ENCODE results near the gene ITSN1. TPM values are rescaled to one million over a fixed set of nuclear protein-coding genes. Genes with fewer than 3 reads are reported as not detected.
A peak's percentile ranks its signal among the peaks of the same experiment; 100 is the strongest.

The ITSN1 gene
- total and polyA plus RNA-seq, 12 donors: 20.0 to 60.5 (median 36.7) TPM

DNA sequence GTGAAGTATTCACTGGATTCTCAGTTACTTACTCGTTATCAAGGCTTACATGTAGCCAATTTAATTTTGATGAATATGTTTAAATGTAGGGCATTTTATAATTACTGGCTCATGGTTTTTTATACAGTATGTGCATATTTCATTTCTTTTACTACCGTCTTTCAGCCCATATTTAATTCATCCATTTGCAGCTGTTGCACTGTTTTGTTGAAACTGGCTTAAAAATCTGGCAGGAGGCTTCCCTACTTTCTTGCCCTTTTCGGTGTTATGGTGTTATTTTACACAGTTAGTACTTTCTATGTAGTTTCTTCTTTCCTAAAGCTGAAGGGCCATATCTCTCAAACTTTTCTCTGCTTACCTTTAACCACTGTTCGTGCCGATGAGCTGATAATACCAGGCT, 54.2 kb downstream of the ITSN1 start:
- TF ChIP-seq, protein P1, sequence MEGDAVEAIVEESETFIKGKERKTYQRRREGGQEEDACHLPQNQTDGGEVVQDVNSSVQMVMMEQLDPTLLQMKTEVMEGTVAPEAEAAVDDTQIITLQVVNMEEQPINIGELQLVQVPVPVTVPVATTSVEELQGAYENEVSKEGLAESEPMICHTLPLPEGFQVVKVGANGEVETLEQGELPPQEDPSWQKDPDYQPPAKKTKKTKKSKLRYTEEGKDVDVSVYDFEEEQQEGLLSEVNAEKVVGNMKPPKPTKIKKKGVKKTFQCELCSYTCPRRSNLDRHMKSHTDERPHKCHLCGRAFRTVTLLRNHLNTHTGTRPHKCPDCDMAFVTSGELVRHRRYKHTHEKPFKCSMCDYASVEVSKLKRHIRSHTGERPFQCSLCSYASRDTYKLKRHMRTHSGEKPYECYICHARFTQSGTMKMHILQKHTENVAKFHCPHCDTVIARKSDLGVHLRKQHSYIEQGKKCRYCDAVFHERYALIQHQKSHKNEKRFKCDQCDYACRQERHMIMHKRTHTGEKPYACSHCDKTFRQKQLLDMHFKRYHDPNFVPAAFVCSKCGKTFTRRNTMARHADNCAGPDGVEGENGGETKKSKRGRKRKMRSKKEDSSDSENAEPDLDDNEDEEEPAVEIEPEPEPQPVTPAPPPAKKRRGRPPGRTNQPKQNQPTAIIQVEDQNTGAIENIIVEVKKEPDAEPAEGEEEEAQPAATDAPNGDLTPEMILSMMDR (IDR thresholded peaks at IDR 0.05): no peak
- no peak for TF ChIP-seq POLR2A (IDR thresholded peaks at IDR 0.05)
- peaks cover 8 to 41% of the 10 kb centered on the region in 2 donors for H3K4me1 ChIP-seq (replicated peaks in 1 of 2)
- intact Hi-C loops (cut with DNase I): no loop called here

DNA sequence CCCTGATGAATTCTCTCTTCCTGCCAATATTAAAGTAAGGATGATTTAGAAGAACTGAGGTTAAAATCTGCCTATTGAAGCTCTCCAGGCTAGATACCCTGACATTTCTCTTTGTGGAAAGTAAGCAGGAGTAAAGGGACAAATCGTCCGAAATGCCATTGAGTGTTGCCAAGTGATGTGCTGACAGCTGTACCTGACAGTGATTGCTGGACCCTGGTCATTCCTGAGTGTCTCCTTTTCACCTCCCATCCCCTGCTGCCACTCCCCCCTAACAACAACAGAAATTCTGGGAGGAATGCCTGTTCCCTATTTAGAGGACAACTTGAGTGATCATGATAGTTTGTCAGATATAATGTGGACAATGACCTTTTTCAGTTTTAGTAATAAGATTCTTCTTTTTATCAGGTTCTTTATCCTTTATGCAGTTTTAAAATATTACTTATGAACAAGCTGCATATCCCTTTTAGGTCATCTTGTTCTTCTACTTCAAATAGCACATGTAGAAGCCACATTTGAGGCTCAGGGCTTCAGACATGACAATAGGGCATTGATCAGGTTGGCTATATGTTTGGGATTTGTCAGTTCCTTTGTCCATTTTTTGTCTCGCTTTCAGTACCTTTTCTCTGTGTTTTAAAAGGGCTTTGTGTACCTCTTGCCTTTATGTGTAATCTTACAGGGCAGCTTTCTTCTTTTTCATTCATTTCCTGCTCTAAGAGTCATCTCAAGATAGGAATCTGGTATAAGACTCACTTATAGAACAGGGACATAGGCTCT, 56.0 kb downstream of the ITSN1 start:
- intact Hi-C loops (cut with DNase I): no loop called here
- no peak overlapping the region for H3K27ac ChIP-seq
- no peaks in the 10 kb centered on the region for H3K9me3 ChIP-seq (replicated peaks in 1 of 3)
- H3K4me3 ChIP-seq: no peak overlapping the region
- H3K4me1 ChIP-seq (replicated peaks in 1 of 2): peaks cover 8 to 38% of the 10 kb centered on the region in 2 donors
- no peaks in the 10 kb centered on the region for H3K27me3 ChIP-seq
- no peaks in the 10 kb centered on the region for H3K36me3 ChIP-seq (replicated peaks in 1 of 2)
- 55 to 60% (median 59%) methylated on average over 3 of the region's 3 CpGs for WGBS, 4 donors
- no peak for DNase-seq
- TF ChIP-seq, protein P1 (IDR thresholded peaks at IDR 0.05): no peak
- TF ChIP-seq POLR2A (IDR thresholded peaks at IDR 0.05): no peak

More for the DNA sequence above, 54.2 kb downstream of the ITSN1 start:
- no peak for DNase-seq
- Histone ChIP-seq H3K27me3 (no peaks in the 10 kb centered on the region), H3K4me3 (no peak overlapping the region), H3K27ac (peak overlapping the region in 1 of 5 donors; percentile 23), H3K9me3 (replicated peaks in 1 of 3) (no peaks in the 10 kb centered on the region), H3K36me3 (replicated peaks in 1 of 2) (no peaks in the 10 kb centered on the region)
- 64 to 77% (median 73%) methylated on average over 5 of the region's 5 CpGs for WGBS, 4 donors

DNA sequence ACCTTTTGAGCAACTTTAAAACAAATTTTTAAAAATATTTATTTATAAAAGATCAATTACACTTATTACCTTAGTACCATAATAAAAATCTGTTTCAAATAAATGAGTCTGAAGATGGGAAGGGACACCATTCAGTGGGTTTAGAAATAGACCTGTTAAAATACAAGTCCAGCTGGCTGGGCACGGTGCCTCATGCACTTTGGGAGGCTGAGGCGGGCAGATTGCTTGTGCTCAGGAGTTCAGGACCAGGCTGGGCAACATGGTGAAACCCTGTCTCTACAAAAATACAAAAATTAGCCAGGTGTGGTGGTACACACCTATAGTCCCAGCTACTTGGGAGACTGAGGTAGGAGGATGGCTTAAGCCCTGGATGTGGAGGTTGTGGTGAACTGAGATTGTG, 57.0 kb downstream of the ITSN1 start:
- WGBS, 4 donors: 95 to 97% (median 95%) methylated on average over 2 of the region's 2 CpGs
- no peak for TF ChIP-seq POLR2A (IDR thresholded peaks at IDR 0.05)
- TF ChIP-seq, protein P1 (IDR thresholded peaks at IDR 0.05): no peak
- H3K36me3 ChIP-seq (replicated peaks in 1 of 2): no peaks in the 10 kb centered on the region
- H3K27me3 ChIP-seq: no peaks in the 10 kb centered on the region
- no peaks in the 10 kb centered on the region for H3K9me3 ChIP-seq (replicated peaks in 1 of 3)
- H3K4me1 ChIP-seq (replicated peaks in 1 of 2): peaks cover 8 to 44% of the 10 kb centered on the region in 2 donors
- no peak overlapping the region for H3K27ac ChIP-seq
- intact Hi-C loops (cut with DNase I): no loop called here
- no peak for DNase-seq
- no peak overlapping the region for H3K4me3 ChIP-seq

DNA sequence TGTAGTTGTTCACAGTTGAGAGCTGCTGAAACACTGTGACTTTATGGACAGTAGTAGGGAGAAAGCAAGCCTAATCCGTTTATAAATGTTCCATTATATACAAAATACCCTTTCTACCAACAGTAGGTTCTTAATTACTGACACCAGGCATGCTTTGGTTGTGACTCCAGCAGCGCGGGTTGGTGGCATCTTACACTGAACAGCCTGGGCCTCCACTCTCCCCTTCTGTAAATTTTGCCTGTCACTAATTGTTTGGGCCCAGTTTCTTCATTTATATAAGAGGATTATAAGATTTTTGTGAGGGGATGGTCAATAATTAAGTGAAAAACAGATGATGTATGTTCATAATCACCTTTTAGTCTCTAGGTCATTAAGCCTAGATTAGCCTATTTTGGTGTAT, 58.2 kb downstream of the ITSN1 start:
- Histone ChIP-seq H3K9me3 (replicated peaks in 1 of 3) (no peaks in the 10 kb centered on the region), H3K27ac (no peak overlapping the region), H3K36me3 (replicated peaks in 1 of 2) (no peaks in the 10 kb centered on the region), H3K27me3 (no peaks in the 10 kb centered on the region), H3K4me1 (replicated peaks in 1 of 2) (peaks cover 8 to 42% of the 10 kb centered on the region in 2 donors), H3K4me3 (no peak overlapping the region)
- DNase-seq: no peak
- TF ChIP-seq POLR2A (IDR thresholded peaks at IDR 0.05): no peak
- TF ChIP-seq, protein P1 (IDR thresholded peaks at IDR 0.05): no peak
- intact Hi-C loops (cut with DNase I): no loop called here
- WGBS, 4 donors: 89 to 95% (median 93%) methylated on average over 3 of the region's 3 CpGs
